H1 (cell line): ENCODE results near the gene TMEM129. TPM values are rescaled to one million over a fixed set of nuclear protein-coding genes. Genes with fewer than 3 reads are reported as not detected.

Source experiments
- CTCF ChIA-PET: fragments of 300-600 bp; sonication (Branson Sonifier 250); formaldehyde crosslinking; loops from one replicate; lab custom pipeline; 2021; ENCODE audit not compliant: partially characterized antibody; lab: Charles Lee
- POLR2A ChIA-PET: fragments of 300-600 bp; sonication (Branson Sonifier 250); formaldehyde crosslinking; loops from one replicate; lab custom pipeline; 2021; ENCODE audit warnings: inconsistent platforms; ENCODE audit not compliant: partially characterized antibody; lab: Charles Lee
- DNase-seq, 2 experiments: peaks; one replicate each; pipeline versions ENCODE4 v3.0.0 to v3.0.0-alpha.2; 2010 to 2022; ENCODE audit warnings: low spot score in 2 of 2, low read depth in 1 of 2, mixed read lengths in 1 of 2
- FAIRE-seq: peaks from 2 replicates; lab custom pipeline; 2011; peaks lifted over from hg19 to GRCh38; lab: Jason Lieb, UNC
- H2AFZ ChIP-seq: 2 replicates; pipeline ENCODE4 v1.8.1; 2012; ENCODE audit warnings: low read length, inconsistent platforms
- H2AK5ac ChIP-seq: 2 replicates; pipeline ENCODE4 v1.6.1; 2013; ENCODE audit warnings: low read depth, low read length
- H2BK120ac ChIP-seq: replicated peaks from 2 replicates; pipeline ENCODE3; 2013; ENCODE audit warnings: low read depth, low read length, inconsistent platforms
- H2BK12ac ChIP-seq: 2 replicates; pipeline ENCODE4 v1.6.1; 2013; ENCODE audit warnings: low read depth, low read length
- H2BK15ac ChIP-seq: 2 replicates; pipeline ENCODE4 v1.6.1; 2013; ENCODE audit warnings: low read length
- H2BK20ac ChIP-seq: 2 replicates; pipeline ENCODE4 v1.6.1; 2013; ENCODE audit warnings: low read length
- H2BK5ac ChIP-seq: 2 replicates; pipeline ENCODE4 v1.6.1; 2013; ENCODE audit warnings: low read depth, low read length
- H3K14ac ChIP-seq: 2 replicates; pipeline ENCODE4 v1.6.1; 2013; ENCODE audit warnings: inconsistent platforms; ENCODE audit not compliant: insufficient read length
- H3K18ac ChIP-seq: 2 replicates; pipeline ENCODE4 v1.6.1; 2013; ENCODE audit warnings: low read length; ENCODE audit errors: extremely low read depth
- H3K23ac ChIP-seq: 2 replicates; pipeline ENCODE4 v1.6.1; 2013; ENCODE audit warnings: inconsistent platforms; ENCODE audit not compliant: insufficient read length
- H3K23me2 ChIP-seq: 2 replicates; pipeline ENCODE4 v1.6.1; 2013; ENCODE audit warnings: low read depth, low read length
- H3K27ac ChIP-seq: 2 replicates; pipeline ENCODE4 v1.6.1; 2011; ENCODE audit warnings: low read depth, low read length, inconsistent platforms
- H3K27me3 ChIP-seq, 4 experiments: replicated peaks in 1 of 4; 1 replicate in 1 of 4; 2 replicates in 3 of 4; pipeline versions ENCODE4 v1.6.1 to v1.8.1; 2011 to 2013; ENCODE audit warnings: low read length in 3 of 4, mild to moderate bottlenecking in 3 of 4, inconsistent platforms in 2 of 4, mixed read lengths in 2 of 4, moderate library complexity in 1 of 4; ENCODE audit not compliant: control insufficient read depth in 3 of 4, insufficient read depth in 3 of 4; ENCODE audit errors: extremely low read depth in 1 of 4
- H3K36me3 ChIP-seq, 4 experiments: 2 replicates each; pipeline versions ENCODE4 v1.6.1 to v1.8.1; 2011 to 2013; ENCODE audit warnings: mild to moderate bottlenecking in 4 of 4, low read length in 3 of 4, moderate library complexity in 2 of 4, control low read depth in 1 of 4, inconsistent platforms in 1 of 4; ENCODE audit not compliant: insufficient read depth in 4 of 4, control insufficient read depth in 2 of 4
- H3K4ac ChIP-seq: replicated peaks from 2 replicates; pipeline ENCODE3; 2013; ENCODE audit warnings: low read length, low read depth, mixed read lengths, inconsistent platforms; ENCODE audit not compliant: insufficient read length
- H3K4me1 ChIP-seq, 4 experiments: replicated peaks in 1 of 4; 1 replicate in 1 of 4; 2 replicates in 3 of 4; pipeline versions ENCODE4 v1.6.1 to v1.8.1; 2011 to 2013; ENCODE audit warnings: low read length in 3 of 4, inconsistent platforms in 2 of 4, mixed read lengths in 1 of 4; ENCODE audit not compliant: insufficient read depth in 4 of 4, control insufficient read depth in 3 of 4
- H3K4me2 ChIP-seq, 2 experiments: 2 replicates each; pipeline versions ENCODE4 v1.6.1 to v1.8.1; 2011 to 2013; ENCODE audit warnings: low read depth in 2 of 2, low read length in 2 of 2, control low read depth in 1 of 2, inconsistent platforms in 1 of 2, mild to moderate bottlenecking in 1 of 2; ENCODE audit not compliant: insufficient read depth in 1 of 2
- H3K4me3 ChIP-seq, 4 experiments: fragments of 200-600, 300-600 bp in 1 of 4; sonication (generic), shearing (Covaris generic), sonication (Bioruptor Twin) in 1 of 4; 2 replicates each; pipeline versions ENCODE4 v1.5.1 to v1.8.1; 2011 to 2016; ENCODE audit warnings: low read length in 4 of 4, low read depth in 3 of 4, control low read depth in 2 of 4, inconsistent platforms in 2 of 4, mild to moderate bottlenecking in 2 of 4, mixed read lengths in 1 of 4, moderate library complexity in 1 of 4; ENCODE audit not compliant: insufficient read depth in 2 of 4; ENCODE audit errors: extremely low read depth in 1 of 4
- H3K56ac ChIP-seq: replicated peaks from 2 replicates; pipeline ENCODE3; 2013; ENCODE audit warnings: low read depth, mild to moderate bottlenecking, mixed read lengths, low read length, inconsistent platforms; ENCODE audit not compliant: insufficient read length
- H3K79me1 ChIP-seq: 2 replicates; pipeline ENCODE4 v1.6.1; 2013; ENCODE audit warnings: low read depth, low read length, control low read depth
- H3K79me2 ChIP-seq, 2 experiments: 2 replicates each; pipeline versions ENCODE4 v1.6.1 to v1.8.1; 2012 to 2013; ENCODE audit warnings: low read length in 2 of 2, mild to moderate bottlenecking in 2 of 2, inconsistent platforms in 1 of 2; ENCODE audit not compliant: insufficient read depth in 2 of 2, control insufficient read depth in 1 of 2
- H3K9ac ChIP-seq, 4 experiments: replicated peaks in 1 of 4; 1 replicate in 1 of 4; 2 replicates in 3 of 4; pipeline versions ENCODE4 v1.6.1 to v1.8.1; 2011 to 2013; ENCODE audit warnings: low read depth in 3 of 4, low read length in 3 of 4, control low read depth in 2 of 4, mild to moderate bottlenecking in 2 of 4, moderate library complexity in 2 of 4, inconsistent platforms in 1 of 4; ENCODE audit errors: extremely low read depth in 1 of 4
- H3K9me3 ChIP-seq, 2 experiments: 2 replicates each; pipeline versions ENCODE4 v1.6.1 to v1.8.1; 2012 to 2013; ENCODE audit warnings: mild to moderate bottlenecking in 2 of 2, moderate library complexity in 2 of 2, control low read depth in 1 of 2, inconsistent platforms in 1 of 2, low read depth in 1 of 2, low read length in 1 of 2, mixed read lengths in 1 of 2; ENCODE audit not compliant: insufficient read depth in 2 of 2
- H4K20me1 ChIP-seq, 2 experiments: replicated peaks in 1 of 2; 2 replicates each; pipeline versions ENCODE3 to v1.8.1; 2011 to 2013; ENCODE audit warnings: inconsistent platforms in 2 of 2, low read length in 2 of 2, mild to moderate bottlenecking in 1 of 2; ENCODE audit not compliant: insufficient read depth in 2 of 2, control insufficient read depth in 1 of 2
- H4K5ac ChIP-seq: 2 replicates; pipeline ENCODE4 v1.6.1; 2013; ENCODE audit warnings: low read length, low read depth, mixed read lengths, inconsistent platforms; ENCODE audit not compliant: insufficient read length
- H4K8ac ChIP-seq: 2 replicates; pipeline ENCODE4 v1.8.0; 2013; ENCODE audit warnings: mild to moderate bottlenecking, moderate library complexity, low read length, inconsistent platforms; ENCODE audit not compliant: insufficient read depth; ENCODE audit errors: extremely low read depth
- H4K91ac ChIP-seq: replicated peaks from 2 replicates; pipeline ENCODE3; 2013; ENCODE audit warnings: low read length, mixed read lengths, inconsistent platforms; ENCODE audit not compliant: insufficient read length
- BACH1 ChIP-seq: IDR thresholded peaks from 2 replicates; pipeline ENCODE4 v1.6.1; 2012; ENCODE audit warnings: low read length, improper control_type of control experiment
- CTBP2 ChIP-seq: IDR thresholded peaks from 2 replicates; pipeline ENCODE4 v1.7.0; 2011; ENCODE audit warnings: borderline replicate concordance, mild to moderate bottlenecking, moderate library complexity, mixed read lengths, low read length; ENCODE audit not compliant: insufficient read depth, insufficient read length
- EZH2 ChIP-seq: fragments of 200-600 bp; sonication (generic); IDR thresholded peaks from 2 replicates; pipeline ENCODE4 v1.7.1; 2012; ENCODE audit warnings: low read depth, mild to moderate bottlenecking, moderate library complexity, low read length, inconsistent platforms; ENCODE audit not compliant: severe bottlenecking
- MAX ChIP-seq: IDR thresholded peaks from 2 replicates; pipeline ENCODE4 v1.6.1; 2012; ENCODE audit warnings: inconsistent platforms
- PHF8 ChIP-seq: fragments of 200-600 bp; sonication (generic); conservative IDR thresholded peaks from 2 replicates; pipeline ENCODE4 v1.7.1; 2012; ENCODE audit warnings: low read depth, mild to moderate bottlenecking, inconsistent platforms, low read length, moderate library complexity
- POLR2A ChIP-seq, 2 experiments: IDR thresholded peaks; 1 replicate in 1 of 2; 2 replicates in 1 of 2; pipeline ENCODE4 v1.6.1; 2011; ENCODE audit warnings: low read depth in 2 of 2, low read length in 2 of 2, mild to moderate bottlenecking in 2 of 2; ENCODE audit errors: control extremely low read depth in 1 of 2
- RFX5 ChIP-seq: IDR thresholded peaks from 2 replicates; pipeline ENCODE4 v1.6.1; 2011; ENCODE audit warnings: low read depth, low read length, improper control_type of control experiment, borderline replicate concordance
- SP4 ChIP-seq: IDR thresholded peaks from 2 replicates; pipeline ENCODE4 v1.6.1; 2012; ENCODE audit warnings: low read length, inconsistent platforms
- SUZ12 ChIP-seq: fragments of 200-600 bp; sonication (generic); IDR thresholded peaks from 2 replicates; pipeline ENCODE4 v1.6.1; 2012; ENCODE audit warnings: mild to moderate bottlenecking, inconsistent platforms, low read length, moderate library complexity, mixed read lengths
- TAF1 ChIP-seq: IDR thresholded peaks from 2 replicates; pipeline ENCODE4 v1.6.1; 2011; ENCODE audit warnings: mild to moderate bottlenecking, low read depth, low read length
- TBP ChIP-seq: IDR thresholded peaks from 2 replicates; pipeline ENCODE4 v1.6.1; 2011; ENCODE audit warnings: low read depth, low read length, improper control_type of control experiment
- WGBS, 2 experiments: shearing (Covaris generic) in 1 of 2; methylation state at CpG; one replicate each; pipeline versions ENCODE4 v1.1.6 to v1.1.7; 2013 to 2015; ENCODE audit warnings: low lambda C conversion rate in 2 of 2, mixed read lengths in 2 of 2, inconsistent platforms in 1 of 2, low coverage in 1 of 2, missing lambda C conversion rate in 1 of 2; ENCODE audit not compliant: insufficient replicate concordance in 2 of 2, insufficient coverage in 1 of 2, insufficient read length in 1 of 2; ENCODE audit errors: extremely low coverage in 1 of 2, missing lambda C conversion rate in 1 of 2; 5-methylcytosine and 5-hydroxymethylcytosine counted together
- polyA plus RNA-seq, 7 experiments: library from polyadenylated mRNA; depleted of rRNA in 3 of 7; stranded (reverse) in 5 of 7; unstranded in 2 of 7; fragments of >200 nt in 5 of 7; fragments of 200-250 nt in 2 of 7; gene quantifications; 1 replicate in 5 of 7; 2 replicates in 1 of 7; 4 replicates in 1 of 7; pipeline versions ENCODE4 v1.2.1 to v1.2.3, GENCODE V29; 2011 to 2013; ENCODE audit warnings: missing spikeins in 2 of 7, mixed read lengths in 2 of 7
- total RNA-seq: library from RNA; stranded (reverse); fragmentation: NEBNext Ultra II Directional; extraction: Animal tissue kit (Norgen Biotek cat#: 25700); gene quantifications from 2 replicates; pipeline ENCODE4 v1.2.1, GENCODE V29; 2021

The TMEM129 gene
- total and polyA plus RNA-seq, 2 of the 8 experiments (the other 6 are each of a cell fraction or from before 2014, with no cell fraction given) = 31.5 to 58.7 TPM

- H2BK15ac ChIP-seq = no peak within 1 kb of the TSS
- 9% methylated on average over 57 of the region's 118 CpGs; no CpG with 5 or more reads in 1 of the 2 experiments for WGBS, 2 experiments
- ChIA-PET POLR2A (interaction anchor here (1.0 kb wide), 1 partner anchor 13 kb away, joined by 3 read pairs; no protein-coding TSS in a partner anchor), CTCF (interaction anchor here (0.6 to 4.3 kb wide), 3 partner anchors 10 to 134 kb away, joined by 3 to 30 read pairs (median 3); no protein-coding TSS in a partner anchor)
- no peak within 1 kb of the TSS for H3K4ac ChIP-seq
- H3K18ac ChIP-seq = peak within 1 kb of the TSS; percentile 48; the same call in 1 of the 2 replicates
- FAIRE-seq = no peak
- peaks cover 6% of the 10 kb centered on the region; the same call in 1 of the 2 replicates for H3K23me2 ChIP-seq
- H3K27ac ChIP-seq = no peak within 1 kb of the TSS
- H4K20me1 ChIP-seq = peaks cover 0 to 5% of the 10 kb centered on the region in 2 experiments
- no peaks in the 10 kb centered on the region for H3K79me2 ChIP-seq
- H3K4me1 ChIP-seq = peaks cover 3 to 6% (median 4%) of the 10 kb centered on the region in 4 experiments; a peak in 6 of 7 replicates
- H3K36me3 ChIP-seq = no peaks in the 10 kb centered on the region
- no peak within 1 kb of the TSS for H3K14ac ChIP-seq
- no peak within 1 kb of the TSS for H3K23ac ChIP-seq
- H3K4me3 ChIP-seq = peak within 1 kb of the TSS; percentile 40 to 67 (median 48)
- H3K27me3 ChIP-seq = peaks cover 11 to 17% (median 13%) of the 10 kb centered on the region in 4 experiments
- peak within 1 kb of the TSS; percentile 84; the same call in 1 of the 2 replicates for H2AFZ ChIP-seq
- no peak within 1 kb of the TSS; the same call in 1 of the 2 replicates for H2BK12ac ChIP-seq
- peak in 1 of 2 experiments; percentile 38 for DNase-seq
- H2BK120ac ChIP-seq = no peak within 1 kb of the TSS
- no peak within 1 kb of the TSS for H4K5ac ChIP-seq
- H2BK20ac ChIP-seq = no peak within 1 kb of the TSS
- no peak within 1 kb of the TSS for H3K56ac ChIP-seq
- H3K79me1 ChIP-seq = no peaks in the 10 kb centered on the region
- H2BK5ac ChIP-seq = no peak within 1 kb of the TSS
- H3K4me2 ChIP-seq = peak within 1 kb of the TSS; percentile 70 to 81
- peak within 1 kb of the TSS; percentile 93 for H4K8ac ChIP-seq
- no peak within 1 kb of the TSS for H2AK5ac ChIP-seq
- H3K9ac ChIP-seq = peak within 1 kb of the TSS in 2 of 4 experiments; percentile 13 to 27; a peak in 4 of 7 replicates
- H4K91ac ChIP-seq = peak within 1 kb of the TSS; percentile 85
- H3K9me3 ChIP-seq = no peaks in the 10 kb centered on the region
- TF ChIP-seq RFX5 (no peak), TAF1 (0 out of 2 replicates have a peak, but pooled peaks have one; percentile 6), MAX (peak; percentile 83), BACH1 (peak; percentile 19; the same call in 1 of the 2 replicates), POLR2A (IDR thresholded peaks at IDR 0.05; ENCODE audit: control extremely low read depth in 1 of 2, low read depth in 2 of 2, low read length in 2 of 2) (no peak), EZH2 (peak; percentile 61), TBP (peak; percentile 30; the same call in 1 of the 2 replicates), SUZ12 (peak; percentile 49), PHF8 (peak; percentile 40), SP4 (no peak), CTBP2 (no peak)
Observed at GRCh38 chr4:1683736-1684505, 37.2 kb downstream of the TMEM129 start, which contains the start of gene FAM53A. TSS of gene FAM53A (minus strand) at chr4:1684313. CDS start at chr4:1668741, 15,572 bp downstream.
